Cardiac fibroblast (primary cell): ENCODE measurements around the gene C10orf71.

Experiments used
- DNase-seq, 2 donors: peaks; one replicate each; pipeline versions ENCODE4 v3.0.0 to v3.0.0-alpha.2; 2010; ENCODE audit warnings: low read depth in 2 of 2
- H3K4me3 ChIP-seq, 2 donors: replicated peaks in 1 of 2; 1 replicate in 1 of 2; 2 replicates in 1 of 2; pipeline ENCODE4 v1.5.1; 2011; ENCODE audit warnings: low read depth in 2 of 2, low read length in 2 of 2, mild to moderate bottlenecking in 2 of 2, moderate library complexity in 1 of 2
- CTCF ChIP-seq: IDR thresholded peaks from one replicate; pipeline ENCODE4 v1.5.1; 2011; ENCODE audit warnings: low read depth, mild to moderate bottlenecking, low read length, inconsistent platforms

Gene C10orf71

GRCh38 chr10:49265885-49266284, 33.1 kb upstream of the C10orf71 start:
- no peak for TF ChIP-seq CTCF
- no peak overlapping the region for H3K4me3 ChIP-seq
- DNase-seq: no peak

GRCh38 chr10:49268185-49268584, 30.8 kb upstream of the C10orf71 start:
- no peak overlapping the region for H3K4me3 ChIP-seq
- TF ChIP-seq CTCF: no peak
- DNase-seq: no peak

GRCh38 chr10:49269523-49269922, 29.4 kb upstream of the C10orf71 start:
- DNase-seq: no peak
- no peak for TF ChIP-seq CTCF
- no peak overlapping the region for H3K4me3 ChIP-seq

GRCh38 chr10:49270565-49270964, 28.4 kb upstream of the C10orf71 start:
- no peak overlapping the region for H3K4me3 ChIP-seq
- no peak for DNase-seq
- TF ChIP-seq CTCF: no peak

GRCh38 chr10:49271346-49271745, 27.6 kb upstream of the C10orf71 start:
- TF ChIP-seq CTCF: no peak
- H3K4me3 ChIP-seq: no peak overlapping the region
- no peak for DNase-seq

- DNase-seq: peak; percentile 11 to 50
- no peak overlapping the region for H3K4me3 ChIP-seq
Observed at GRCh38 chr10:49272251-49273081, 26.5 kb upstream of the C10orf71 start.

More at GRCh38 chr10:49272251-49273081, 26.5 kb upstream of the C10orf71 start:
- no peak for TF ChIP-seq CTCF
